IMR-90 (cell line): ENCODE data around the gene NOS3. TPM values are rescaled to one million over a fixed set of nuclear protein-coding genes. Genes with fewer than 3 reads are reported as not detected.

ENCODE experiments used
- CHD1 ChIP-seq: IDR thresholded peaks from 2 replicates; pipeline ENCODE4 v1.6.1; 2012; ENCODE audit warnings: low read depth, low read length, improper control_type of control experiment
- CTCF ChIP-seq: conservative IDR thresholded peaks from 2 replicates; pipeline ENCODE4 v1.5.1; 2012; ENCODE audit warnings: mild to moderate bottlenecking, low read depth, low read length, improper control_type of control experiment
- MAFK ChIP-seq: IDR thresholded peaks from 2 replicates; pipeline ENCODE4 v1.6.1; 2012; ENCODE audit warnings: low read depth, low read length, improper control_type of control experiment
- USF2 ChIP-seq: fragments of 150-350 bp; IDR thresholded peaks from 2 replicates; pipeline ENCODE4 v1.6.1; 2017; ENCODE audit warnings: mild to moderate bottlenecking, antibody characterized with exemption, low read length, low read depth
- polyA plus RNA-seq, 3 experiments: library from polyadenylated mRNA; depleted of rRNA; stranded (reverse); fragments of >200 nt; gene quantifications; 2 replicates each; pipeline ENCODE4 v1.2.3, GENCODE V29; 2012; ENCODE audit warnings: low replicate concordance in 1 of 3
- total RNA-seq: library from RNA; depleted of rRNA; stranded (reverse); fragments of >200 nt; gene quantifications from 2 replicates; pipeline ENCODE4 v1.2.3, GENCODE V29; 2012

The NOS3 gene
- total and polyA plus RNA-seq, 2 of the 4 experiments (the other 2 are of a cell fraction) = 0.72 to 2.0 TPM

GRCh38 chr7:151062111-151062398, 71.2 kb downstream of the NOS3 start (continued):
- TF ChIP-seq USF2 (no peak), CTCF (no peak), MAFK (no peak), CHD1 (no peak)
